GM12878 (cell line): ENCODE data around the gene ME2. TPM values are rescaled to one million over a fixed set of nuclear protein-coding genes. Genes with fewer than 3 reads are reported as not detected.
A peak's percentile ranks its signal among the peaks of the same experiment; 100 is the strongest.

ENCODE experiments used
- CTCF ChIP-seq, 3 experiments: IDR thresholded peaks in 2 of 3; conservative IDR thresholded peaks in 1 of 3; 2 replicates each; pipeline ENCODE4 v1.5.1; 2011; ENCODE audit warnings: low read depth in 3 of 3, low read length in 3 of 3, mild to moderate bottlenecking in 3 of 3, control low read depth in 2 of 3, moderate library complexity in 2 of 3, inconsistent platforms in 1 of 3, mixed read lengths in 1 of 3; ENCODE audit not compliant: control insufficient read depth in 2 of 3, insufficient read depth in 1 of 3; ENCODE audit errors: extremely low read depth in 1 of 3
- GABPA ChIP-seq: IDR thresholded peaks from 2 replicates; pipeline ENCODE4 v1.6.1; 2014; ENCODE audit warnings: antibody characterized with exemption, low read depth, mild to moderate bottlenecking, inconsistent platforms
- HSF1 ChIP-seq: fragments of 150-350 bp; IDR thresholded peaks from 2 replicates; pipeline ENCODE4 v1.6.1; 2014; ENCODE audit warnings: mild to moderate bottlenecking, low read depth, low read length
- MLLT1 ChIP-seq: fragments of 450-650 bp; IDR thresholded peaks from 2 replicates; pipeline ENCODE4 v1.6.1; 2016; ENCODE audit warnings: mild to moderate bottlenecking
- MYB ChIP-seq: fragments of 150-350 bp; IDR thresholded peaks from 2 replicates; pipeline ENCODE4 v1.6.1; 2014; ENCODE audit warnings: mild to moderate bottlenecking, low read depth, low read length, borderline replicate concordance
- NFXL1 ChIP-seq: fragments of 450-650 bp; IDR thresholded peaks from 2 replicates; pipeline ENCODE4 v1.6.1; 2017; ENCODE audit warnings: antibody characterized with exemption, mild to moderate bottlenecking, borderline replicate concordance
- RCOR1 ChIP-seq: conservative IDR thresholded peaks from 2 replicates; pipeline ENCODE4 v1.6.1; 2012; ENCODE audit warnings: low read depth, low read length, improper control_type of control experiment
- SMAD5 ChIP-seq: IDR thresholded peaks from 2 replicates; pipeline ENCODE4 v1.6.1; 2016; ENCODE audit warnings: antibody characterized with exemption, low read depth
- SMC3 ChIP-seq: IDR thresholded peaks from 2 replicates; pipeline ENCODE4 v1.6.1; 2011; ENCODE audit warnings: low read length, improper control_type of control experiment, borderline replicate concordance
- SP1 ChIP-seq: IDR thresholded peaks from one replicate; pipeline ENCODE4 v1.6.1; 2011; ENCODE audit warnings: low read depth, low read length
- STAT3 ChIP-seq: IDR thresholded peaks from 2 replicates; pipeline ENCODE4 v1.6.1; 2011; ENCODE audit warnings: low read depth, low read length, improper control_type of control experiment
- ZBTB4 ChIP-seq: fragments of 450-650 bp; formaldehyde crosslinking; IDR thresholded peaks from 2 replicates; pipeline ENCODE4 v1.4.0; 2022; ENCODE audit warnings: mild to moderate bottlenecking, moderate library complexity
- ZNF622 ChIP-seq: fragments of 450-650 bp; IDR thresholded peaks from 2 replicates; pipeline ENCODE4 v1.6.1; 2017; ENCODE audit warnings: mild to moderate bottlenecking, inconsistent platforms
- polyA plus RNA-seq, 11 experiments: library from polyadenylated mRNA; depleted of rRNA in 4 of 11; unstranded in 6 of 11; stranded (reverse) in 5 of 11; fragments of >200 nt; fragmentation: Nextera tagmentation in 4 of 11; fragmentation: Illumina TruSeq in 1 of 11; extraction: Ambion mirVana in 4 of 11; extraction: Trizol in 1 of 11; gene quantifications; 1 replicate in 1 of 11; 2 replicates in 10 of 11; pipeline versions ENCODE4 v1.2.1 to v1.2.3, GENCODE V29; 2011 to 2016; ENCODE audit warnings: inconsistent platforms in 2 of 11, missing spikeins in 2 of 11, low read depth in 1 of 11
- total RNA-seq, 4 experiments: library from RNA; depleted of rRNA in 3 of 4; stranded (reverse); fragments of >200 nt in 3 of 4; fragmentation: Illumina TruSeq in 1 of 4; extraction: Trizol in 1 of 4; gene quantifications; 2 replicates each; pipeline versions ENCODE4 v1.2.1 to v1.2.3, GENCODE V29; 2013 to 2021

The ME2 gene
- total and polyA plus RNA-seq, 10 of the 15 experiments (the other 5 are each of a cell fraction or from before 2014, with no cell fraction given) = 41.3 to 155 (median 133) TPM

- TF ChIP-seq ZBTB4 = no peak
- TF ChIP-seq SMAD5 = peak; percentile 63
- TF ChIP-seq MLLT1 = peak; percentile 39; the same call in 1 of the 2 replicates
- no peak for TF ChIP-seq SMC3
- no peak for TF ChIP-seq CTCF (IDR thresholded peaks at IDR 0.05 in 2 of 3, conservative IDR thresholded peaks at IDR 0.05 in 1 of 3; ENCODE audit: control insufficient read depth in 2 of 3, extremely low read depth in 1 of 3, insufficient read depth in 1 of 3, low read depth in 3 of 3, low read length in 3 of 3)
- no peak for TF ChIP-seq NFXL1
- TF ChIP-seq STAT3 = no peak
- no peak for TF ChIP-seq ZNF622
- TF ChIP-seq GABPA = peak; percentile 38; the same call in 1 of the 2 replicates
- no peak for TF ChIP-seq MYB
- TF ChIP-seq HSF1 = no peak
- TF ChIP-seq RCOR1 = no peak
- TF ChIP-seq SP1 = peak; percentile 88
These were observed at the start of gene ME2 (continued) for GRCh38 chr18:50878345-50879301.
